HG03520 (cell line): Measurements from ENCODE around the gene CD300LG.

Experiments used
- ATAC-seq: cut with Tn5 transposase; IDR thresholded peaks from one replicate; pipeline ENCODE4 v1.9.1; 2021; ENCODE audit warnings: mild to moderate bottlenecking, moderate library complexity; ENCODE audit not compliant: unreplicated experiment

Gene CD300LG

GRCh38 chr17:43905400-43905984 is 58.5 kb downstream of the CD300LG start:
- no peak for ATAC-seq

- ATAC-seq, result no peak
Measured at GRCh38 chr17:43905985-43906852, 59.2 kb downstream of the CD300LG start.

- no peak for ATAC-seq
Measured at GRCh38 chr17:43906951-43907424, 60.0 kb downstream of the CD300LG start.

- ATAC-seq, result no peak
Measured at GRCh38 chr17:43907425-43907981, 60.5 kb downstream of the CD300LG start, which contains the start of gene MPP2. MPP2 (minus strand) TSS chr17:43907536; CDS start chr17:43904460, 3,076 bp downstream.

DNA sequence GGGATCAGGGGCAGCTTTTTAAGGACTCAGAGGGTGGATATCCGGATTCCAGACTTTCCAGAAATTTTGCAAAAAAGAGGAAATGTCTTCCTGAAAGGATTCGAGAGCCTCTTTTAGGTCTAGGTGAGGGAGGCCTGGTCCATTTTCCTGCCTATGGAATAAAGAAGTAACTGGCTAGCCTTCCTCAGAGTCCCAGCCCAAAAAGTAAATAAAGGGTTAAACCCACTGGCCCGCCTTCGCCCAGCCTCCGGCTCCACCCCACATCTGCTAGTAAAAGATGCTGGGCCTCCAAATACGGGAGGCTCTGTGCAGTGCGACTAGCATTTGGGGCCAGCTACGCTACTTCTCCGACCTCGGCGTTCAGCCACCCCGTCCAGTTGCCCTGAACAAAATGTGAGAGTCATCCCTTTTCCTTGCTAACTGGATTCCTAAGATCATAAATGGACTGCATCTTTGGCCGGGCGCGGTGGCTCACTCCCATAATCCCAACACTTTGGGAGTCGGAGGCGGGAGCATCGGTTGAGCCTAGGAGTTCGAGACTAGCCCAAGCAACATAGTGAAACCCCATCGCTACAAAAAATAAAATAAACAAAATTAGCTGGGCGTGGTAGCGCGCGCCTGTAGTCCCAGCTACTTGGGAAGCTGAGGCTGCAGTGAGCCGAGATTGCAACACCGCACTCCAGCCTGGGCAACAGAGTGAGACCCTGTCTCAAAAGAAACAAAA is 61.2 kb downstream of the CD300LG start:
- ATAC-seq, result no peak

- ATAC-seq, result no peak
Measured at GRCh38 chr17:43909537-43910231, 62.7 kb downstream of the CD300LG start.

DNA sequence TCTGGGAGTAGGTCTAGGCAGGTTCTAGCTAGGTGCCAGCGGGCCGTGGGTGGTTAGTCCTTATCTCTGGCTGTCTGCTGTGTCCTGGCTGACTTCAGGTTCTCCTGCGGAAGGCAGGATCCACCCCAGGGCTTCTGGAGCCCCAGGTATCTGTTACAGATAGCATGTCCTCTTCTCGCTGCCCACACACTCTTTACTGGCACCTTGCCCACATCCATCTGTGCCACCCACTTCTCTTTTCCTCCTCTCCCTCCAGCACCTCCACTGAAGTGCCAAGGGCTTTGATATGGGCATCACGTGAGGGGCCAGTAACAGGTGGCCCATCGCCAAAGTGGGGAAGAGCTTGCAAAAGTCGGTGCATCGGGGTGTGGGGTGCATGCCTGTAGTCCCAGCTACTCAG is 64.9 kb downstream of the CD300LG start:
- ATAC-seq, result no peak

GRCh38 chr17:43912635-43913304 is 65.8 kb downstream of the CD300LG start:
- ATAC-seq, result no peak
